ENCODE data around the gene SLC12A9.
A peak's percentile ranks its signal among the peaks of the same experiment; 100 is the strongest.

Gene SLC12A9

DNA sequence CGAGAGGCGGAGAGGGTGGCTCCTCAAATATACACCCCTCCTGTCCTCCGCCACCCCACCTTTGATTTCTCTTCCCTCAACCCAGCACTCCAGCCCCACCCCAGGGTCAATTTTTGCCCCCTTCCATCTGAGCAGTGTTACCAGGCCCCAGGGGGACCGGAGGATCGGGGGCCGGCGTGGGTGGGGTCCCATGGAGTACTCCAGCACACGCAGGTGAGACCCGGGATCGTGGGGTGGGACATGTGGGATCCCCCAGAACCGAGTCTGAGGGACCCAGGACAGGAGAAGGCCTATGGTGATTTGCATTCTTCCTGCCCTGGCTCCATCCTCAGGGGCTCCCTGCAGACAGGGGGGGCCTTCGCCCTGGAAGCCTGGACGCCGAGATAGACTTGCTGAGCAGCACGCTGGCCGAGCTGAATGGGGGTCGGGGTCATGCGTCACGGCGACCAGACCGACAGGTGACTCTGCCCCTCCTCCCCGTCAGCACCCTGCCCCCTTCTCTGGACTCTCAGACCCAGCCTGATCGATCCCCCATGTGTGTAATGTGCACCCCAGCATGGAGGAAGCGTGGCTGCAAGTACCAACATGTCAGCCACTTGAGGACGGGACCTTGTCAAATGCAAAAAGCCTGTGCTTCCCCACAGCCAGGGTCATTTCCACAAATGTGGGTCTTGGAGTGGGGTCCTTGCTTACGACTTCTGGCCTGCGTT, 15.4 kb downstream of the SLC12A9 start:
- H3K4me3 ChIP-seq (ENCODE audit: low read depth, low read length) = no peak overlapping the region
- DNase-seq (ENCODE audit: low read depth) = no peak
- TF ChIP-seq, protein P1, sequence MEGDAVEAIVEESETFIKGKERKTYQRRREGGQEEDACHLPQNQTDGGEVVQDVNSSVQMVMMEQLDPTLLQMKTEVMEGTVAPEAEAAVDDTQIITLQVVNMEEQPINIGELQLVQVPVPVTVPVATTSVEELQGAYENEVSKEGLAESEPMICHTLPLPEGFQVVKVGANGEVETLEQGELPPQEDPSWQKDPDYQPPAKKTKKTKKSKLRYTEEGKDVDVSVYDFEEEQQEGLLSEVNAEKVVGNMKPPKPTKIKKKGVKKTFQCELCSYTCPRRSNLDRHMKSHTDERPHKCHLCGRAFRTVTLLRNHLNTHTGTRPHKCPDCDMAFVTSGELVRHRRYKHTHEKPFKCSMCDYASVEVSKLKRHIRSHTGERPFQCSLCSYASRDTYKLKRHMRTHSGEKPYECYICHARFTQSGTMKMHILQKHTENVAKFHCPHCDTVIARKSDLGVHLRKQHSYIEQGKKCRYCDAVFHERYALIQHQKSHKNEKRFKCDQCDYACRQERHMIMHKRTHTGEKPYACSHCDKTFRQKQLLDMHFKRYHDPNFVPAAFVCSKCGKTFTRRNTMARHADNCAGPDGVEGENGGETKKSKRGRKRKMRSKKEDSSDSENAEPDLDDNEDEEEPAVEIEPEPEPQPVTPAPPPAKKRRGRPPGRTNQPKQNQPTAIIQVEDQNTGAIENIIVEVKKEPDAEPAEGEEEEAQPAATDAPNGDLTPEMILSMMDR (IDR thresholded peaks at IDR 0.05; ENCODE audit: control insufficient read depth, extremely low read depth, insufficient read depth) = no peak

DNA sequence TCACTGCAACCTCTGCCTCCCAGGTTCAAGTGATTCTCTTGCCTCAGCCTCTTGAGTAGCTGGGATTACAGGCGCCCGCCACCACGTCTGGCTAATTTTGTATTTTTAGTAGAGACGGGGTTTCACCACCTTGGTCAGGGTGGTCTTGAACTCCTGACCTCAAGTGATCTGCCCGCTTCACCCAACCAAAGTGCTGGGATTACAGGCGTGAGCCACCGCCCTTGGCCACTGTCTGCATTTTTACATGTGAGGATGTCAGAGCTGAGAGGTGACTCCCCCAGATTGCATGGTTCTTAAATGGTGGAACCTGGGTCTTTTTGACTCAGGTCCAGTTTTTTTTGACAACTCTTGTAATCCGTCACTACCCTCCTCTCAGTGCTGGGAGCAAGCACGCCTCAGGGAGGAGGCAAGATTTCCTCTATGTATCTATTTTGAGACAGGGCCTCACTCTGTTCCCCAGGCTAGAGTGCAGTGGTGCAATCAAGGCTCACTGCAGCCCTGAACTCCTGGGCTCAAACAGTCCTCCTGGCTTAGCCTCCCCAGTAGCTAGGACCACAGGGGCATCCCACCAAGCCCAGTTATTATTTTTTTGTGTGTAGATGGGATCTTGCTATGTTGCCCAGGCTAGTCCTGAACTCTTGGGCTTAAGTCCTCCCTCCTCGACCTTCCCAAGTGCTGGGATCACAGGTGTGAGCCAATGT, 21.2 kb downstream of the SLC12A9 start:
- TF ChIP-seq, protein P1 (IDR thresholded peaks at IDR 0.05; ENCODE audit: control insufficient read depth, extremely low read depth, insufficient read depth) = no peak
- H3K4me3 ChIP-seq (ENCODE audit: low read depth, low read length) = peak overlapping the region; percentile 93
- DNase-seq (ENCODE audit: low read depth) = no peak

DNA sequence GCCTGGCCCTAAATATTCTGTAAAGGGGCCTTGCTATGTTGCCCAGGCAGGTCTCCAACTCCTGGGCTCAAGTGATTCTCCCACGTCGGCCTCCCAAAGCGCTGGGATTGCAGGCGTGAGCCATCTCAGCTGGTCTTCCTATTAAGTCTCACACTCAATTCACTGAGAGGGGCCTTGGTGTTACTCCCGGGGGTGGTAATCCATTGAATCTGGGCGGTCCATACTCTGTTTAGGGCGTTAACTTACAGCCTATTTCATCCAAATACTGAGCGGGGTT, 21.7 kb downstream of the SLC12A9 start:
- TF ChIP-seq, protein P1 (IDR thresholded peaks at IDR 0.05; ENCODE audit: control insufficient read depth, extremely low read depth, insufficient read depth) = no peak
- DNase-seq (ENCODE audit: low read depth) = no peak

DNA sequence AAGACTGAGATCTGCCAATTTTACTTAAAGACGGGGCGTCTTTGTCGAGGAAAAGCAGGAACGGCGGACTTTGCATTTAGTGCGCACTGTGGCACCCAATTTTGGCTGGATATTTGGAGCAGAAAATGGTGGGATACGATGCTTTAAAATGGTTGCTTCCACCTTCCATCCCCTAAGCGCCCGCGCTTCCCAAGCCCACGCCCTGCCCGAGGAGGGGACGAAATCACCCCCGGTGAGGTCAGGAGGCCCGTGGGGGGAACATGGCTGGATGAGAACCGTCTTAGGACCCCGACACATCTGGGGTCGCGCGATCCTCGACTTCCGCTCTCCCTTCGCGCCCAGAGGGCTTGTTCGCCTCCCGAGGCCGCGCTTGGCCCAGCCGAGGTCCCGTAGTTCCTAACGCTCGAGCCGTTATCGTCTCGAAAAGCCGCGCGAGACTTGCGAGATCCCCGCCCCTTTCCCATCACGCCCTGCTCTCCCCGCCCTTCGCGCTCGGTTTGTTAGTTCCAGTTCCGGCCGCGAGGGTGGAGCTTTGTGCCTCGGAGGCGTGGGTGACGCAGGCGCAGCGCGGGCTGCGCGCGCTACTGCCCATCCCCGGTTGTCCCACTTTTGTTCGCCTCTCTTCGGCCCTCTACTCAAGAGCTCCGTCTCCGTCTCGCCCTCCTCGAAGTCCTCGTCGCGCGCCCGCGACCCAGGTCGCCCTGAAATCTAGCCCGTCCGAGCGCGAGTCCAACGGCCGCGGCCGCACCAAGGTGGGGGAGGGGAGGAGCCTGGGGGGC, 22.3 kb downstream of the SLC12A9 start, which contains the start of gene SRRT:
SRRT (plus strand) TSS at position 527 of the 779 bp plus-strand sequence. CDS start 488 bp downstream, outside the sequence.
- peak; percentile 94 for DNase-seq (ENCODE audit: low read depth)
- peak within 1 kb of the TSS; percentile 93 for H3K4me3 ChIP-seq (ENCODE audit: low read depth, low read length)
- TF ChIP-seq, protein P1 (IDR thresholded peaks at IDR 0.05; ENCODE audit: control insufficient read depth, extremely low read depth, insufficient read depth) = no peak

More for the DNA sequence above, 21.7 kb downstream of the SLC12A9 start:
- peak overlapping the region; percentile 93 for H3K4me3 ChIP-seq (ENCODE audit: low read depth, low read length)

DNA sequence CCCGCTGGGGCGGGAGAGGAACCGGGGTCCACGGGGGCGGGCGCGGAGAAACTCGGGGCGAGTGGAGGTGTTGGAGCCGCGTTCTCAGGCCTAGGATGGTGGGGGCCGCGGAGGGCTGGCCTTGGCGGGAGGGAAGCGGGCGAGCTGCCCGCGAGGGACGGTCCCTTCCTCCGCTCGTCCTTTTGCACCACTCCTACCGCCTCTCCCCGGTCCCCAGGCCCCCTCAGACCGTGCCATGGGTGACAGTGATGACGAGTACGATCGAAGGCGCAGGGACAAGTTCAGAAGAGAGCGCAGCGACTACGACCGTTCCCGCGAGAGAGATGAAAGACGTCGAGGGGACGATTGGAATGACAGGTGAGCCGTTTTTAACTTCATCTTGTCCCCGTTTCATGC, 22.8 kb downstream of the SLC12A9 start:
- TF ChIP-seq, protein P1 (IDR thresholded peaks at IDR 0.05; ENCODE audit: control insufficient read depth, extremely low read depth, insufficient read depth) = no peak
- DNase-seq (ENCODE audit: low read depth) = no peak
- H3K4me3 ChIP-seq (ENCODE audit: low read depth, low read length) = peak overlapping the region; percentile 93

DNA sequence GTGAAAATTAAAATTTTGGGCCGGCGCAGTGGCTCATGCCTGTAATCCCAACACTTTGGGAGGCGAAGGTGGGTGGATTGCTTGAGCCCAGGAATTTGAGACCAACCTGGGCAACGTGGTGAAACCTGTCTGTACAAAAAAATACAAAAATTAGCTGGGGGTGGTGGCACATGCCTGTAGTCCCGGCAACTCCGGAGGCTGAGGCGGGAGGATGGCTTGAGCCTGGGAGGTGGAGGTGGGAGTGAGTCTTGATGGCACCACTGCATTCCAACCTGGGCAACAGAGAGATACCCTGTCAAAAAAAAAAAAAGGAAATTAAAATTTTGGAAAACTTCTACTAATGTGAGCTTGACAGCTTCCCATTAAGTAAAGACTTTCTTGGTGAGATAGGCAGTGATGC, 25.5 kb downstream of the SLC12A9 start:
- no peak for DNase-seq (ENCODE audit: low read depth)
- TF ChIP-seq, protein P1 (IDR thresholded peaks at IDR 0.05; ENCODE audit: control insufficient read depth, extremely low read depth, insufficient read depth) = no peak
- no peak overlapping the region for H3K4me3 ChIP-seq (ENCODE audit: low read depth, low read length)
